ENCODE data around the gene ZNF592.

- no peak for TF ChIP-seq CTCF (IDR thresholded peaks at IDR 0.05 in 8 of 11, conservative IDR thresholded peaks at IDR 0.05 in 3 of 11)
- TF ChIP-seq POLR2AphosphoS5 (IDR thresholded peaks at IDR 0.05): no peak
- TF ChIP-seq POLR2A (IDR thresholded peaks at IDR 0.05): no peak
Observed at GRCh38 chr15:84826369-84826823, 78.0 kb downstream of the ZNF592 start.

Data from spleen (tissue), 7 donors.